SK-N-SH (cell line): ENCODE data around the gene ZER1.

Experiments
- EZH2phosphoT487 ChIP-seq: fragments of 200-600 bp; sonication (generic); IDR thresholded peaks from 2 replicates; pipeline ENCODE4 v1.6.1; 2017; ENCODE audit warnings: low read depth, mixed run types, mild to moderate bottlenecking, antibody characterized with exemption, moderate library complexity, borderline replicate concordance
- TF ChIP-seq, protein P1 (sequence below): fragments of 200-600 bp; sonication (generic); IDR thresholded peaks from 2 replicates; pipeline ENCODE4 v1.6.1; 2017; ENCODE audit warnings: antibody characterized with exemption, mild to moderate bottlenecking, moderate library complexity

DNA sequence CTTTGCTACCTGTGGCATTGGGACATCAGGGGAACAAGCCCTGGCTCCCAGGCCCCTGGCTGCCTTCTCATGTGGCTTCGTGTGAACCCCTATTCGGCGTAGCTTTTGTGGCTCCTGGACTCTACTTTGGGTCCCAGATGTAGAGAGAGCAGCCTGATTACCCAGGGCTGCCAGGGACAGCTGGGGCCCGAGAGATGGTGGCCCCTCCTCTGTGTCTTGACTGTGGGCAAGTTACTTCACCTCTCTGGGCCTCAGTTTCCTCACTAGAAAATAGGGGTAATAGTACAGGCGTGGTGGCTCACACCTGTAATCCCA lies 67.4 kb downstream of the ZER1 start:
- TF ChIP-seq, protein P1, sequence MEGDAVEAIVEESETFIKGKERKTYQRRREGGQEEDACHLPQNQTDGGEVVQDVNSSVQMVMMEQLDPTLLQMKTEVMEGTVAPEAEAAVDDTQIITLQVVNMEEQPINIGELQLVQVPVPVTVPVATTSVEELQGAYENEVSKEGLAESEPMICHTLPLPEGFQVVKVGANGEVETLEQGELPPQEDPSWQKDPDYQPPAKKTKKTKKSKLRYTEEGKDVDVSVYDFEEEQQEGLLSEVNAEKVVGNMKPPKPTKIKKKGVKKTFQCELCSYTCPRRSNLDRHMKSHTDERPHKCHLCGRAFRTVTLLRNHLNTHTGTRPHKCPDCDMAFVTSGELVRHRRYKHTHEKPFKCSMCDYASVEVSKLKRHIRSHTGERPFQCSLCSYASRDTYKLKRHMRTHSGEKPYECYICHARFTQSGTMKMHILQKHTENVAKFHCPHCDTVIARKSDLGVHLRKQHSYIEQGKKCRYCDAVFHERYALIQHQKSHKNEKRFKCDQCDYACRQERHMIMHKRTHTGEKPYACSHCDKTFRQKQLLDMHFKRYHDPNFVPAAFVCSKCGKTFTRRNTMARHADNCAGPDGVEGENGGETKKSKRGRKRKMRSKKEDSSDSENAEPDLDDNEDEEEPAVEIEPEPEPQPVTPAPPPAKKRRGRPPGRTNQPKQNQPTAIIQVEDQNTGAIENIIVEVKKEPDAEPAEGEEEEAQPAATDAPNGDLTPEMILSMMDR = no peak
- TF ChIP-seq EZH2phosphoT487 = no peak
